Mesenchymal stem cell (in vitro differentiated cells and primary cell): Measurements from ENCODE around the gene DDX27.

Experiments
- DNase-seq: peaks from one replicate; pipeline ENCODE4 v3.0.0-alpha.2; 2013
- H2AFZ ChIP-seq: one replicate; pipeline ENCODE4 v1.6.1; 2013; ENCODE audit warnings: low read depth, mild to moderate bottlenecking, control low read depth, inconsistent platforms, low read length, moderate library complexity
- H2AK5ac ChIP-seq: 2 replicates; pipeline ENCODE4 v1.6.1; 2013; ENCODE audit warnings: low read length, moderate library complexity, mild to moderate bottlenecking, inconsistent platforms; ENCODE audit not compliant: severe bottlenecking
- H2BK120ac ChIP-seq: one replicate; pipeline ENCODE4 v1.6.1; 2013; ENCODE audit warnings: low read depth, mild to moderate bottlenecking, inconsistent platforms, low read length, moderate library complexity
- H2BK12ac ChIP-seq, 2 experiments: one replicate each; pipeline ENCODE4 v1.6.1; 2013; ENCODE audit warnings: inconsistent platforms in 2 of 2, low read length in 2 of 2, mild to moderate bottlenecking in 2 of 2, moderate library complexity in 2 of 2, control low read depth in 1 of 2
- H2BK15ac ChIP-seq: one replicate; pipeline ENCODE4 v1.6.1; 2013; ENCODE audit warnings: mild to moderate bottlenecking, low read depth, inconsistent platforms; ENCODE audit not compliant: poor library complexity, severe bottlenecking
- H2BK5ac ChIP-seq: 2 replicates; pipeline ENCODE4 v1.6.1; 2013; ENCODE audit warnings: low read depth, mild to moderate bottlenecking, low read length, control low read depth, inconsistent platforms; ENCODE audit not compliant: poor library complexity, severe bottlenecking
- H3K14ac ChIP-seq, 2 experiments: one replicate each; pipeline ENCODE4 v1.6.1; 2013; ENCODE audit warnings: inconsistent platforms in 2 of 2, low read length in 2 of 2, control low read depth in 1 of 2, mild to moderate bottlenecking in 1 of 2, moderate library complexity in 1 of 2
- H3K18ac ChIP-seq, 2 experiments: one replicate each; pipeline ENCODE4 v1.6.1; 2013; ENCODE audit warnings: inconsistent platforms in 2 of 2, low read length in 2 of 2, control low read depth in 1 of 2, low read depth in 1 of 2, mild to moderate bottlenecking in 1 of 2
- H3K23ac ChIP-seq, 2 experiments: one replicate each; pipeline ENCODE4 v1.6.1; 2013; ENCODE audit warnings: inconsistent platforms in 2 of 2, low read length in 2 of 2, mild to moderate bottlenecking in 2 of 2, moderate library complexity in 2 of 2, control low read depth in 1 of 2
- H3K27ac ChIP-seq: 2 replicates; pipeline ENCODE4 v1.5.1; 2013; ENCODE audit warnings: mild to moderate bottlenecking, moderate library complexity, low read length, control low read depth, inconsistent platforms; ENCODE audit not compliant: poor library complexity, severe bottlenecking
- H3K27me3 ChIP-seq, 2 experiments: 2 replicates each; pipeline versions ENCODE4 v1.6.1 to v1.7.0; 2013; ENCODE audit warnings: low read length in 2 of 2, mild to moderate bottlenecking in 2 of 2, moderate library complexity in 2 of 2, control low read depth in 1 of 2, inconsistent platforms in 1 of 2; ENCODE audit not compliant: control insufficient read depth in 1 of 2, insufficient read depth in 1 of 2
- H3K36me3 ChIP-seq, 2 experiments: 2 replicates each; pipeline versions ENCODE4 v1.6.1 to v1.7.0; 2013; ENCODE audit warnings: low read length in 2 of 2, control low read depth in 1 of 2, inconsistent platforms in 1 of 2, low read depth in 1 of 2, mild to moderate bottlenecking in 1 of 2; ENCODE audit not compliant: insufficient read depth in 2 of 2, control insufficient read depth in 1 of 2
- H3K4ac ChIP-seq, 2 experiments: one replicate each; pipeline ENCODE4 v1.6.1; 2013; ENCODE audit warnings: inconsistent platforms in 2 of 2, low read length in 2 of 2, mild to moderate bottlenecking in 2 of 2, moderate library complexity in 2 of 2, control low read depth in 1 of 2, low read depth in 1 of 2
- H3K4me1 ChIP-seq: 2 replicates; pipeline ENCODE4 v1.6.1; 2013; ENCODE audit warnings: low read depth, low read length, control low read depth; ENCODE audit not compliant: control insufficient read depth, insufficient read depth
- H3K4me2 ChIP-seq: 2 replicates; pipeline ENCODE4 v1.6.1; 2013; ENCODE audit warnings: low read length, mild to moderate bottlenecking, inconsistent platforms; ENCODE audit not compliant: poor library complexity, severe bottlenecking
- H3K4me3 ChIP-seq, 2 experiments: 2 replicates each; pipeline versions ENCODE4 v1.5.1 to v1.7.0; 2013; ENCODE audit warnings: low read length in 2 of 2, mild to moderate bottlenecking in 2 of 2, control low read depth in 1 of 2, low read depth in 1 of 2; ENCODE audit not compliant: insufficient read depth in 1 of 2
- H3K79me1 ChIP-seq: replicated peaks from 2 replicates; pipeline ENCODE4 v1.6.1; 2013; ENCODE audit warnings: mild to moderate bottlenecking, control low read depth, low read length, inconsistent platforms; ENCODE audit not compliant: poor library complexity, severe bottlenecking
- H3K9ac ChIP-seq: 2 replicates; pipeline ENCODE4 v1.7.0; 2013; ENCODE audit warnings: mild to moderate bottlenecking, low read length, moderate library complexity
- H3K9me3 ChIP-seq: 2 replicates; pipeline ENCODE4 v1.7.0; 2013; ENCODE audit warnings: mild to moderate bottlenecking, low read length; ENCODE audit not compliant: control insufficient read depth
- H4K8ac ChIP-seq: one replicate; pipeline ENCODE4 v1.6.1; 2013; ENCODE audit warnings: inconsistent platforms, mild to moderate bottlenecking, low read length, moderate library complexity
- H4K91ac ChIP-seq: one replicate; pipeline ENCODE4 v1.6.1; 2013; ENCODE audit warnings: mild to moderate bottlenecking, low read length, inconsistent platforms
- WGBS: methylation state at CpG from one replicate; pipeline ENCODE4 v1.1.7; 2013; ENCODE audit warnings: mixed read lengths; 5-methylcytosine and 5-hydroxymethylcytosine counted together

The DDX27 gene

DNA sequence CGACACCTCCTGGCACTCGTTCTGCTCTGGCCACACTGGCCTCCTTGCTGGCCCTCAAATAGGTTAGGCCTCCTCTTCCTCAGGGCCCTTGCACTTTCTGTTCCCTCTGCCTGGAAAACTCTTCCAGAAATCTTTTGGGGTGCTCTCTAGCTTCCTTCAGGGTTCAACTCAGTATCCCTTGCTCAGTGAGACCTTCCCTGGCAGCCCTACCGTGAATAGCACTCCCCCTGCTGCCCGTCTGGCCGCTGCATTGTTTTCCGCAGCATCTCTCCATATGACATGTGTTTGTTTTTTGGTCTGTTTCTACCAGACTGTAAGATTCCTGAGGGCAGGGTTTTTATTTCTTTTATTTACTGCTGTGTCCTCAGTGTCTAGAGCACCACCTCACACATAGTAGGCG, 6.7 kb downstream of the DDX27 start:
- no peak overlapping the region for H3K27ac ChIP-seq
- H3K9me3 ChIP-seq: no peaks in the 10 kb centered on the region
- 96% methylated on average over 7 of the region's 7 CpGs for WGBS
- no peak overlapping the region for H3K18ac ChIP-seq
- H2BK120ac ChIP-seq: no peak overlapping the region
- no peaks in the 10 kb centered on the region for H3K27me3 ChIP-seq
- no peak overlapping the region for H3K9ac ChIP-seq
- peaks cover 22% of the 10 kb centered on the region for H3K79me1 ChIP-seq
- H3K4me2 ChIP-seq: no peak overlapping the region
- H3K36me3 ChIP-seq: peaks cover 79 to 83% of the 10 kb centered on the region in 2 experiments
- no peak overlapping the region for H3K4me3 ChIP-seq
- no peak overlapping the region for H2BK15ac ChIP-seq
- no peak overlapping the region for H2BK5ac ChIP-seq
- H3K14ac ChIP-seq: no peak overlapping the region
- H3K4ac ChIP-seq: no peak overlapping the region
- no peak overlapping the region for H2BK12ac ChIP-seq
- DNase-seq: no peak
- H2AFZ ChIP-seq: no peak overlapping the region
- H4K91ac ChIP-seq: no peak overlapping the region
- H3K4me1 ChIP-seq: no peaks in the 10 kb centered on the region
- no peak overlapping the region for H2AK5ac ChIP-seq
- no peak overlapping the region for H3K23ac ChIP-seq
- H4K8ac ChIP-seq: no peak overlapping the region

DNA sequence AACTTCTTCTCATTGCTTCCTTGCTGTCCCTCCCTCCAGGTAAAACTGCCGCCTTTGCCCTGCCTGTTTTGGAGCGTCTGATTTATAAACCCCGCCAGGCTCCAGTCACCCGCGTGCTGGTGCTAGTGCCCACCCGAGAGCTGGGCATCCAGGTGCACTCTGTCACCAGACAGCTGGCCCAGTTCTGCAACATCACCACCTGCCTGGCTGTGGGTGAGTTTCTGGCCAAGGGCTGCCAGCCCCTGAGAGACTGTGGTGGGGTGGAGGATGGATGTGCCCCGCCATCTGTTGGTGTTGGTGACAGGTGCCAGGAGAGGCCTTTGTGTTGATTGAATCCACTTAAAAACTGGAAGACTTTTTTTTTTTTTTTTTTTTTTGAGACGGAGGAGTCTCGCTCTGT, 9.5 kb downstream of the DDX27 start:
- no peak overlapping the region for H3K14ac ChIP-seq
- H2AFZ ChIP-seq: no peak overlapping the region
- no peak for DNase-seq
- no peak overlapping the region for H3K23ac ChIP-seq
- H2BK5ac ChIP-seq: no peak overlapping the region
- H3K9me3 ChIP-seq: no peaks in the 10 kb centered on the region
- no peak overlapping the region for H2BK15ac ChIP-seq
- peaks cover 19% of the 10 kb centered on the region for H3K79me1 ChIP-seq
- H3K27me3 ChIP-seq: no peaks in the 10 kb centered on the region
- no peak overlapping the region for H2AK5ac ChIP-seq
- H3K4ac ChIP-seq: no peak overlapping the region
- no peak overlapping the region for H3K4me2 ChIP-seq
- no peak overlapping the region for H4K8ac ChIP-seq
- no peak overlapping the region for H3K27ac ChIP-seq
- no peak overlapping the region for H4K91ac ChIP-seq
- H3K9ac ChIP-seq: no peak overlapping the region
- H2BK12ac ChIP-seq: no peak overlapping the region
- no peak overlapping the region for H3K18ac ChIP-seq
- no peak overlapping the region for H3K4me3 ChIP-seq
- no peaks in the 10 kb centered on the region for H3K4me1 ChIP-seq
- no peak overlapping the region for H2BK120ac ChIP-seq
- H3K36me3 ChIP-seq: peaks cover 72 to 83% of the 10 kb centered on the region in 2 experiments
- 100% methylated on average over 8 of the region's 9 CpGs for WGBS

DNA sequence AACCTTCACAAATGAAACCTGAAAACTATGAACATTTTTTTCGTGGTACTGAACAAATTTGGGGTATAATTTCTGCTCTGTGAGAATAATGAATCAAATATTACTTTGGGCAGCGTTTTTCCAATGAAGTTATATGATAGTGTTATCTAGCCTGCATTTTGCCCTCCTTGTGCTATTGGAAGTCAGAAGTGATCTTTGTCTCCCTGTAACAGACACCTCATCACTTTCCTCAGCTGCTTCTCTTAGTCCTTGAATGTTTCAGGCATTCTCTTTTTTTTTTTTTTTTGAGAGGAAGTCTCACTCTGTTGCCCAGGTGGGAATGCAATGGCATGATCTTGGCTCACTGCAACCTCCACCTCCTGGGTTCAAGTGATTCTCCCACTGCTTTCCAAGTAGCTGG, 10.2 kb downstream of the DDX27 start:
- H3K4me1 ChIP-seq: no peaks in the 10 kb centered on the region
- H2BK12ac ChIP-seq: no peak overlapping the region
- no peaks in the 10 kb centered on the region for H3K9me3 ChIP-seq
- H4K91ac ChIP-seq: no peak overlapping the region
- no peak overlapping the region for H2AK5ac ChIP-seq
- peaks cover 14% of the 10 kb centered on the region for H3K79me1 ChIP-seq
- H3K23ac ChIP-seq: no peak overlapping the region
- no peak overlapping the region for H2BK120ac ChIP-seq
- H2BK5ac ChIP-seq: no peak overlapping the region
- no peak overlapping the region for H3K4me3 ChIP-seq
- no peak overlapping the region for H2AFZ ChIP-seq
- H3K14ac ChIP-seq: no peak overlapping the region
- no peak overlapping the region for H3K4me2 ChIP-seq
- H3K18ac ChIP-seq: no peak overlapping the region
- no peak overlapping the region for H3K4ac ChIP-seq
- peaks cover 72 to 83% of the 10 kb centered on the region in 2 experiments for H3K36me3 ChIP-seq
- H2BK15ac ChIP-seq: no peak overlapping the region
- H3K9ac ChIP-seq: no peak overlapping the region
- WGBS: no CpG with 5 or more reads among the region's 2 CpGs
- H3K27ac ChIP-seq: no peak overlapping the region
- no peak overlapping the region for H4K8ac ChIP-seq
- no peaks in the 10 kb centered on the region for H3K27me3 ChIP-seq
- no peak for DNase-seq

DNA sequence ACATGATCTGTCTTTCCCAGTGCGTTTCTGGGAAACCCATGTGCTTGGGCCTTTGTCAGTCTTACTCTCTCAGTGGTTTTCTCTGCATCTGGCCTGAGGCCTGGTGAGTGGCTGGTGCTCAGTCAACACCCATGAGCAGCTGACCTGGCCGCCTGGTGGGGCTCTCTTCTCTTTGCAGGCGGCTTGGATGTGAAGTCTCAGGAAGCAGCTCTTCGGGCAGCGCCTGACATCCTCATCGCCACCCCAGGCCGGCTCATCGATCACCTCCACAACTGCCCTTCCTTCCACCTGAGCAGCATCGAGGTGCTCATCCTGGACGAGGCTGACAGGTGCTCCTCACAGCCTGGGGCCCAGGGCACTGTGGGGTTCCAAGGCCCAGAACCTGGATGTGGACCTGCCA, 10.8 kb downstream of the DDX27 start:
- Histone ChIP-seq H3K9ac (no peak overlapping the region), H3K4me3 (no peak overlapping the region), H3K4ac (no peak overlapping the region), H3K27ac (no peak overlapping the region), H3K18ac (no peak overlapping the region), H3K9me3 (no peaks in the 10 kb centered on the region), H3K36me3 (peaks cover 72 to 83% of the 10 kb centered on the region in 2 experiments), H2AK5ac (no peak overlapping the region), H2AFZ (no peak overlapping the region), H3K23ac (no peak overlapping the region), H2BK120ac (no peak overlapping the region), H2BK5ac (no peak overlapping the region), H2BK12ac (no peak overlapping the region), H3K79me1 (peaks cover 17% of the 10 kb centered on the region), H4K8ac (no peak overlapping the region), H4K91ac (no peak overlapping the region), H3K14ac (no peak overlapping the region), H3K27me3 (no peaks in the 10 kb centered on the region), H2BK15ac (no peak overlapping the region), H3K4me1 (no peaks in the 10 kb centered on the region), H3K4me2 (no peak overlapping the region)
- DNase-seq: no peak
- WGBS: 97% methylated on average over 10 of the region's 10 CpGs
